Endodermal cell (in vitro differentiated cells): ENCODE results near the gene SERPINA12. TPM values are rescaled to one million over a fixed set of nuclear protein-coding genes. Genes with fewer than 3 reads are reported as not detected.
"Not testable (repeated sequence)": the region's sequence is repeated elsewhere in the genome, so short reads cannot be mapped to it uniquely, and the experiment has no call there.

ENCODE experiments used
- DNase-seq: peaks from one replicate; pipeline ENCODE4 v3.0.0-alpha.2; 2017
- H3K27ac ChIP-seq: 2 replicates; pipeline ENCODE4 v1.5.1; 2013; ENCODE audit warnings: mild to moderate bottlenecking, low read depth, low read length, moderate library complexity
- H3K27me3 ChIP-seq: 2 replicates; pipeline ENCODE4 v1.6.1; 2013; ENCODE audit warnings: mild to moderate bottlenecking, low read length, moderate library complexity; ENCODE audit not compliant: insufficient read depth, control insufficient read depth, poor library complexity, severe bottlenecking
- H3K36me3 ChIP-seq: 2 replicates; pipeline ENCODE4 v1.7.0; 2013; ENCODE audit warnings: mild to moderate bottlenecking, low read length, moderate library complexity; ENCODE audit not compliant: control insufficient read depth, insufficient read depth
- H3K4me1 ChIP-seq: one replicate; pipeline ENCODE4 v1.7.0; 2013; ENCODE audit warnings: low read length; ENCODE audit not compliant: control insufficient read depth, insufficient read depth
- H3K4me3 ChIP-seq: 2 replicates; pipeline ENCODE4 v1.5.1; 2013; ENCODE audit warnings: mild to moderate bottlenecking, low read length, moderate library complexity
- H3K9ac ChIP-seq: 2 replicates; pipeline ENCODE4 v1.6.1; 2013; ENCODE audit warnings: mild to moderate bottlenecking, low read length, moderate library complexity; ENCODE audit not compliant: poor library complexity, severe bottlenecking; ENCODE audit errors: extremely low read depth
- H3K9me3 ChIP-seq: 2 replicates; pipeline ENCODE4 v1.6.1; 2013; ENCODE audit warnings: mild to moderate bottlenecking, low read length, moderate library complexity; ENCODE audit not compliant: control insufficient read depth
- H3K27ac Mint-ChIP-seq: 2 replicates; pipeline ENCODE4 v1.8.0; 2020; ENCODE audit warnings: mixed read lengths
- H3K27me3 Mint-ChIP-seq: 2 replicates; pipeline ENCODE4 v1.8.0; 2021; ENCODE audit warnings: mild to moderate bottlenecking, mixed read lengths; ENCODE audit not compliant: insufficient read depth
- H3K36me3 Mint-ChIP-seq: 2 replicates; pipeline ENCODE4 v1.8.0; 2020; ENCODE audit warnings: low read depth, mixed read lengths
- H3K4me1 Mint-ChIP-seq: 2 replicates; pipeline ENCODE4 v1.8.0; 2020; ENCODE audit warnings: mixed read lengths
- H3K4me3 Mint-ChIP-seq: 2 replicates; pipeline ENCODE4 v1.8.0; 2020; ENCODE audit warnings: mild to moderate bottlenecking, moderate library complexity, mixed read lengths
- H3K9me3 Mint-ChIP-seq: 2 replicates; pipeline ENCODE4 v1.8.0; 2020; ENCODE audit warnings: mild to moderate bottlenecking, mixed read lengths
- WGBS, 2 experiments: methylation state at CpG; one replicate each; pipeline versions ENCODE4 v1.1.5 to v1.1.7; 2013; ENCODE audit warnings: missing lambda C conversion rate in 2 of 2, mixed read lengths in 1 of 2; ENCODE audit not compliant: insufficient coverage in 1 of 2, insufficient read length in 1 of 2; 5-methylcytosine and 5-hydroxymethylcytosine counted together
- total RNA-seq, 2 donors: library from RNA; stranded (reverse); fragmentation: NEBNext Ultra II Directional in 1 of 2; extraction: Animal tissue kit (Norgen Biotek cat#: 25700) in 1 of 2; gene quantifications; 2 replicates in 1 of 2; 3 replicates in 1 of 2; pipeline ENCODE4 v1.2.1, GENCODE V29; 2021
- TF ChIP-seq, protein P1 (sequence below): fragments of 200-600 bp; sonication (generic); conservative IDR thresholded peaks from 2 replicates; pipeline ENCODE4 v1.5.0; 2021; ENCODE audit warnings: antibody characterized with exemption, mild to moderate bottlenecking

The SERPINA12 gene
- total RNA-seq, 2 donors from 2014 or later = not detected

DNA sequence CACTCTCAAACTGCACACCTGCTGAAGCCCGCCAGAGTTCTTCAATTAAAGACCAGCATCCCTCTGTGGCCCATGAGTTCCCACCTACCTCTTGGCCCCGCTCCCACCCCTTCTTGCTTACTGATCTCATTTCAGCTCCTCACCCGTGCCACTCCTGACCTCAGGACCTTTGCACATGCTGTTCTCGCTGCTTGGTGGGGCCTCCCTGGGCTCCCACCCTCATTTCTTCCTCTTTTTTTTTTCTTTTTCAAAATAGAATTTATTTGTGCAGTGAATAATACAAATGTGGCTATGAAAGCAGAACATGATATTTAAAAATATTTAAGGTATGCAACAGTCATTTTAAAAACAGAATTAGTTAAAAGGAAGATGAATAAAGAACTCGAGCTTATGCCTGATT is 24.8 kb downstream of the SERPINA12 start:
- 87 to 92% methylated on average over 2 to 4 of the region's 5 CpGs for WGBS, 2 experiments
- Histone ChIP-seq H3K27ac (no peak overlapping the region), H3K36me3 (no peaks in the 10 kb centered on the region), H3K9ac (no peak overlapping the region), H3K9me3 (peaks cover 5% of the 10 kb centered on the region), H3K27me3 (no peaks in the 10 kb centered on the region), H3K4me1 (peaks cover 7% of the 10 kb centered on the region), H3K4me3 (no peak overlapping the region)
- H3K36me3 Mint-ChIP-seq = no peaks in the 10 kb centered on the region
- TF ChIP-seq, protein P1, sequence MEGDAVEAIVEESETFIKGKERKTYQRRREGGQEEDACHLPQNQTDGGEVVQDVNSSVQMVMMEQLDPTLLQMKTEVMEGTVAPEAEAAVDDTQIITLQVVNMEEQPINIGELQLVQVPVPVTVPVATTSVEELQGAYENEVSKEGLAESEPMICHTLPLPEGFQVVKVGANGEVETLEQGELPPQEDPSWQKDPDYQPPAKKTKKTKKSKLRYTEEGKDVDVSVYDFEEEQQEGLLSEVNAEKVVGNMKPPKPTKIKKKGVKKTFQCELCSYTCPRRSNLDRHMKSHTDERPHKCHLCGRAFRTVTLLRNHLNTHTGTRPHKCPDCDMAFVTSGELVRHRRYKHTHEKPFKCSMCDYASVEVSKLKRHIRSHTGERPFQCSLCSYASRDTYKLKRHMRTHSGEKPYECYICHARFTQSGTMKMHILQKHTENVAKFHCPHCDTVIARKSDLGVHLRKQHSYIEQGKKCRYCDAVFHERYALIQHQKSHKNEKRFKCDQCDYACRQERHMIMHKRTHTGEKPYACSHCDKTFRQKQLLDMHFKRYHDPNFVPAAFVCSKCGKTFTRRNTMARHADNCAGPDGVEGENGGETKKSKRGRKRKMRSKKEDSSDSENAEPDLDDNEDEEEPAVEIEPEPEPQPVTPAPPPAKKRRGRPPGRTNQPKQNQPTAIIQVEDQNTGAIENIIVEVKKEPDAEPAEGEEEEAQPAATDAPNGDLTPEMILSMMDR = no peak
- H3K27ac Mint-ChIP-seq = no peak overlapping the region
- no peak for DNase-seq
- H3K27me3 Mint-ChIP-seq = peaks cover 12% of the 10 kb centered on the region
- H3K4me1 Mint-ChIP-seq = peaks cover 13% of the 10 kb centered on the region
- no peak overlapping the region for H3K4me3 Mint-ChIP-seq
- H3K9me3 Mint-ChIP-seq = no peaks in the 10 kb centered on the region

DNA sequence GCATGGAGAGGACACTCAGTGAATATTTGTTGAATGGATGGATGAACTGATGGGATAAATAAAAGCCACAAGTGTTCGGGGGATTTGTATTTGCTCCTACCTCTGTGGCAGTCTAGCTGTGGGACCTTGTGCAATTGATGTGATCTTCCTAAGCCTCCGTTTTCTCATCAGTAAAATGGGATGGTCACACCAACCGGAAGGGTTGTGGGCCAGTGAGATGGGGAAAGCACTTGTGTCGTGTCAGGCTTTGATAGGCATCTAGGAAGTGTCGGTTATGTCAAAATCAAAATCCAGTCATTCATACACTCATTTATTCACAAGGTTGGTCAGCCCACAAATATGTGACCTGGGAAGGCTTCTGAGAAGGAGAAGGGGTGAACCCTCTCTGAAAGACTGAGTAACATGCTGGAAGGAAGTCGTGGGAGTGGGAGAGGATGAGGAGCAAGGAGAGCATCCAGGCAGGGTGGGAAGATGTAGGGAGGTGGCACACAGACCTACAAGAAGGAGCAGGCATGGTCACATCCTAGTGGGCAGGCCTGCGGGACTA is 25.5 kb downstream of the SERPINA12 start:
- Mint-ChIP-seq H3K27me3 (peaks cover 10% of the 10 kb centered on the region), H3K4me3 (no peak overlapping the region), H3K27ac (no peak overlapping the region), H3K4me1 (peaks cover 13% of the 10 kb centered on the region), H3K36me3 (no peaks in the 10 kb centered on the region), H3K9me3 (peaks cover 5% of the 10 kb centered on the region)
- 90 to 91% methylated on average over 4 to 7 of the region's 7 CpGs for WGBS, 2 experiments
- no peaks in the 10 kb centered on the region for H3K27me3 ChIP-seq
- peaks cover 7% of the 10 kb centered on the region for H3K4me1 ChIP-seq
- TF ChIP-seq, protein P1 = no peak
- DNase-seq = no peak
- no peak overlapping the region for H3K27ac ChIP-seq
- H3K9me3 ChIP-seq = peaks cover 7% of the 10 kb centered on the region
- no peaks in the 10 kb centered on the region for H3K36me3 ChIP-seq
- H3K4me3 ChIP-seq = no peak overlapping the region
- no peak overlapping the region for H3K9ac ChIP-seq

DNA sequence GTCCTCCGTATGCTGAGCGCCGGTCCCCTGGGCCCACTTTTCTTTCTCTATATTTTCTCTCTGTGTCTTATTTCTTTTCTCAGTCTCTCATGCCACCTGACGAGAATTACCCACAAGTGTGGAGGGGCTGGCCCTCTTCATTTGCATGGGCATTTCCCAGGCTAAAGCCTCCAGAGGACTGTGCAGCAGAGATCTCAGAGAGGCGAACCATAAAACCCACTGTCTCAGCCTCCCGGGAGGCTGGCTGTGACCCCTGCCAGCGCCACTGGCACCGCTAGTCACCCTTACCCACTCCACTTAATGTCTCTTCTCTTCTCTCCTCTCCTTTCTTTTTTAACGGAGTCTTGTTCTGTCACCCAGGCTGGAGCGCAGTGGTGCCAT is 26.2 kb downstream of the SERPINA12 start:
- Histone ChIP-seq H3K27ac (no peak overlapping the region), H3K36me3 (no peaks in the 10 kb centered on the region), H3K27me3 (no peaks in the 10 kb centered on the region), H3K4me1 (peaks cover 7% of the 10 kb centered on the region), H3K9me3 (peaks cover 12% of the 10 kb centered on the region), H3K4me3 (no peak overlapping the region), H3K9ac (no peak overlapping the region)
- no peaks in the 10 kb centered on the region for H3K36me3 Mint-ChIP-seq
- no peak overlapping the region for H3K4me3 Mint-ChIP-seq
- H3K27me3 Mint-ChIP-seq = peaks cover 9% of the 10 kb centered on the region
- H3K9me3 Mint-ChIP-seq = peaks cover 11% of the 10 kb centered on the region
- TF ChIP-seq, protein P1 = no peak
- WGBS, 2 experiments = 93 to 95% methylated on average over 6 to 10 of the region's 10 CpGs
- no peak for DNase-seq
- H3K4me1 Mint-ChIP-seq = peaks cover 13% of the 10 kb centered on the region
- no peak overlapping the region for H3K27ac Mint-ChIP-seq

DNA sequence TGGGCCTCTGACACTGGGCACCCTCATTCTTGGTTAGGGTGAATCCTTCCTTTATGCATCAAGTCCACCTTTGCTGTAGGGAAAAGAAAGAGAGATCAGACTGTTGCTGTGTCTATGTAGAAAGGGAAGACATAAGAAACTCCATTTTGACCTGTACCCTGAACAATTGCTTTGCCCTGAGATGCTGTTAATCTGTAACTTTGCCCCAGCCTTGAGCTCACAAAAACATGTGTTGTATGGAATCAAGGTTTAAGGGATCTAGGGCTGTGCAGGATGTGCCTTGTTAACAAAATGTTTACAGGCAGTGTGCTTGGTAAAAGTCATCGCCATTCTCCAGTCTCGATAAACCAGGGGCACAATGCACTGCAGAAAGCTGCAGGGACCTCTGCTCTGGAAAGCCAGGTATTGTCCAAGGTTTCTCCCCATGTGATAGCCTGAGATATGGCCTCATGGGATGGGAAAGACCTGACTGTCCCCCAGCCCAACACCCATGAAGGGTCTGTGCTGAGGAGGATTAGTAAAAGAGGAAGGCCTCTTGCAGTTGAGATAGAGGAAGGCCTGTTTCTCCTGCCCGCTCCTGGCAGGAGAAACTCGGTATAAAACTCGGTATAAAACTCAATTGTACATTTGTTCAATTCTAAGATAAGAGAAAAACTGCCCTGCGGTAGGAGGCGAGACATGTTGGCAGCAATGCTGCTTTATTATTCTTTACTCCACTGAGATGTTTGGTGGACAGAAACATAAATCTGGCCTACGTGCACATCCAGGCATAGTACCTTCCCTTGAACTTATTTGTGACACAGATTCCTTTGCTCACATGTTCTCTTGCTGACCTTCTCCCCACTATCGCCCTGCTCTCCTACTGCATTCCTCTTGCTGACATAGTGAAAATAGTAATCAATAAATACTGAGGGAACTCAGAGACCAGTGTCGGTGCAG is 26.9 kb downstream of the SERPINA12 start:
- peaks cover 13% of the 10 kb centered on the region for H3K4me1 Mint-ChIP-seq
- peaks cover 18% of the 10 kb centered on the region for H3K9me3 Mint-ChIP-seq
- H3K27me3 ChIP-seq, H3K27me3 Mint-ChIP-seq, H3K27ac Mint-ChIP-seq, H3K36me3 Mint-ChIP-seq, H3K4me1 ChIP-seq, H3K4me3 Mint-ChIP-seq, H3K9ac ChIP-seq, H3K4me3 ChIP-seq, H3K36me3 ChIP-seq, H3K27ac ChIP-seq, DNase-seq: not testable (repeated sequence)
- WGBS, 2 experiments = 91% methylated on average over 9 to 10 of the region's 10 CpGs
- peaks cover 17% of the 10 kb centered on the region for H3K9me3 ChIP-seq
